Measurements from ENCODE around the gene C12orf75. TPM values are rescaled to one million over a fixed set of nuclear protein-coding genes. Genes with fewer than 3 reads are reported as not detected.

Gene C12orf75
- total and polyA plus RNA-seq, 2 of the 13 experiments (the other 11 are each of a cell fraction or from before 2014, with no cell fraction given): 16.1 to 19.8 TPM

- CTCF ChIA-PET (ENCODE audit: low intra/inter-chr PET ratio, low total read pairs): no interaction called here
- Histone ChIP-seq H3K36me3 (replicated peaks in 1 of 2; ENCODE audit: control insufficient read depth in 1 of 2, insufficient read depth in 2 of 2, low read length in 2 of 2) (no peaks in the 10 kb centered on the region), H3K9me3 (ENCODE audit: low read length) (no peaks in the 10 kb centered on the region; the same call in 1 of the 2 replicates), H3K9ac (ENCODE audit: insufficient read depth, low read depth, low read length) (no peak overlapping the region), H4K20me1 (ENCODE audit: insufficient read depth, low read length) (no peaks in the 10 kb centered on the region), H2AFZ (ENCODE audit: low read length) (no peak overlapping the region), H3K27me3 (ENCODE audit: control insufficient read depth in 1 of 2, insufficient read depth in 2 of 2, low read length in 2 of 2) (0 out of 5 replicates have a peak, but pooled peaks cover 0 to 1% of the 10 kb centered on the region in 2 experiments), H3K4me2 (ENCODE audit: low read depth, low read length) (no peak overlapping the region), H3K4me3 (replicated peaks in 1 of 3; ENCODE audit: insufficient read depth in 1 of 3, low read depth in 2 of 3, low read length in 3 of 3) (no peak overlapping the region), H3K27ac (ENCODE audit: extremely low read length, insufficient read depth, low read length) (no peak overlapping the region), H3K79me2 (ENCODE audit: insufficient read depth, low read length) (no peaks in the 10 kb centered on the region), H3K4me1 (ENCODE audit: insufficient read depth, low read length) (peaks cover 24% of the 10 kb centered on the region)
- ATAC-seq (no peak), DNase-seq (ENCODE audit: low spot score) (no peak), FAIRE-seq (no peak)
- in situ Hi-C loops (cut with HindIII; ENCODE audit: extremely low pct_ligation_motif_present, low pct_unique_long_range_greater_than_20kb): no loop called here
- 3% methylated on average over 1 of the region's 1 CpG for WGBS (ENCODE audit: low lambda C conversion rate)
- POLR2A ChIA-PET: interaction anchor here (0.8 kb wide), 1 partner anchor 24 kb away, joined by 3 read pairs; no protein-coding TSS in a partner anchor
- no TSS peak for BruUV-seq (replicated peaks)
- intact Hi-C loops (cut with micrococcal nuclease; ENCODE audit: unreplicated experiment): no loop called here
- TF ChIP-seq TFAP4 (IDR thresholded peaks at IDR 0.05; ENCODE audit: borderline replicate concordance, low read depth) (no peak), MEIS2 (CRISPR knock-in tag; IDR thresholded peaks at IDR 0.05) (no peak), NCOA2 (CRISPR knock-in tag; IDR thresholded peaks at IDR 0.05) (no peak), NFE2 (CRISPR knock-in tag; IDR thresholded peaks at IDR 0.05) (no peak), MLLT10 (CRISPR knock-in tag; IDR thresholded peaks at IDR 0.05) (no peak)
Observed at GRCh38 chr12:105292705-105293104, 37.8 kb upstream of the C12orf75 start.

GRCh38 chr12:105293187-105293586 lies 37.3 kb upstream of the C12orf75 start:
- FAIRE-seq: no peak
- BruUV-seq (replicated peaks): no TSS peak
- H3K27me3 ChIP-seq (ENCODE audit: control insufficient read depth in 1 of 2, insufficient read depth in 2 of 2, low read length in 2 of 2): 0 out of 5 replicates have a peak, but pooled peaks cover 0 to 1% of the 10 kb centered on the region in 2 experiments

More at GRCh38 chr12:105293187-105293586, 37.3 kb upstream of the C12orf75 start:
- CTCF ChIA-PET (ENCODE audit: low intra/inter-chr PET ratio, low total read pairs): no interaction called here
- H3K4me1 ChIP-seq (ENCODE audit: insufficient read depth, low read length): peaks cover 22% of the 10 kb centered on the region
- H3K79me2 ChIP-seq (ENCODE audit: insufficient read depth, low read length): no peaks in the 10 kb centered on the region
- TF ChIP-seq ZMAT5 (CRISPR knock-in tag; IDR thresholded peaks at IDR 0.05; ENCODE audit: borderline replicate concordance, low read depth): no peak
- no peak for TF ChIP-seq CENPT (CRISPR knock-in tag; IDR thresholded peaks at IDR 0.05; ENCODE audit: low read depth)
- TF ChIP-seq THRA (CRISPR knock-in tag; IDR thresholded peaks at IDR 0.05; ENCODE audit: borderline replicate concordance): no peak
- TF ChIP-seq STAT6 (CRISPR knock-in tag; IDR thresholded peaks at IDR 0.05; ENCODE audit: borderline replicate concordance): no peak
- TF ChIP-seq NCOA5 (CRISPR knock-in tag; IDR thresholded peaks at IDR 0.05): no peak
- in situ Hi-C loops (cut with HindIII; ENCODE audit: extremely low pct_ligation_motif_present, low pct_unique_long_range_greater_than_20kb): no loop called here
- POLR2A ChIA-PET: interaction anchor here (0.8 to 1.0 kb wide), 2 partner anchors 15 to 23 kb away, joined by 3 read pairs; no protein-coding TSS in a partner anchor
- DNase-seq (ENCODE audit: low spot score) (no peak), ATAC-seq (no peak)
- no peak overlapping the region for H3K27ac ChIP-seq (ENCODE audit: extremely low read length, insufficient read depth, low read length)
- no peaks in the 10 kb centered on the region for H4K20me1 ChIP-seq (ENCODE audit: insufficient read depth, low read length)
- H3K36me3 ChIP-seq (replicated peaks in 1 of 2; ENCODE audit: control insufficient read depth in 1 of 2, insufficient read depth in 2 of 2, low read length in 2 of 2): no peaks in the 10 kb centered on the region
- H3K9ac ChIP-seq (ENCODE audit: insufficient read depth, low read depth, low read length): no peak overlapping the region
- H3K9me3 ChIP-seq (ENCODE audit: low read length): no peaks in the 10 kb centered on the region; the same call in 1 of the 2 replicates
- no peak overlapping the region for H2AFZ ChIP-seq (ENCODE audit: low read length)
- H3K4me2 ChIP-seq (ENCODE audit: low read depth, low read length): no peak overlapping the region
- H3K4me3 ChIP-seq (replicated peaks in 1 of 3; ENCODE audit: insufficient read depth in 1 of 3, low read depth in 2 of 3, low read length in 3 of 3): no peak overlapping the region
- intact Hi-C loops (cut with micrococcal nuclease; ENCODE audit: unreplicated experiment): no loop called here

Data from HepG2 (cell line).